LNCAP (cell line): Measurements from ENCODE around the gene STAC3.

Experiments
- CTCF ChIP-seq: fragments of 450-650 bp; IDR thresholded peaks from 2 replicates; pipeline ENCODE4 v1.5.1; 2017; ENCODE audit warnings: mild to moderate bottlenecking

The STAC3 gene

GRCh38 chr12:57250956-57251355 lies at the start of gene STAC3:
Gene STAC3, minus strand, starts transcription at chr12:57251187. Its CDS starts 1,551 bp downstream, at chr12:57249636.
- TF ChIP-seq CTCF: no peak

GRCh38 chr12:57299514-57300016 lies 48.6 kb upstream of the STAC3 start:
- TF ChIP-seq CTCF: no peak

- no peak for TF ChIP-seq CTCF
These were observed 45.3 kb upstream of the STAC3 start for GRCh38 chr12:57296291-57296690.

- no peak for TF ChIP-seq CTCF
These were observed 29.4 kb upstream of the STAC3 start for GRCh38 chr12:57280211-57281062.

- no peak for TF ChIP-seq CTCF
These were observed 27.7 kb upstream of the STAC3 start for GRCh38 chr12:57278465-57279381.

- peak; percentile 72 for TF ChIP-seq CTCF
These were observed 26.1 kb upstream of the STAC3 start for GRCh38 chr12:57276935-57277563.

- TF ChIP-seq CTCF: no peak
These were observed 22.5 kb upstream of the STAC3 start for GRCh38 chr12:57273516-57273915.
